ENCODE measurements around the gene REG3A.

REG3A gene

DNA sequence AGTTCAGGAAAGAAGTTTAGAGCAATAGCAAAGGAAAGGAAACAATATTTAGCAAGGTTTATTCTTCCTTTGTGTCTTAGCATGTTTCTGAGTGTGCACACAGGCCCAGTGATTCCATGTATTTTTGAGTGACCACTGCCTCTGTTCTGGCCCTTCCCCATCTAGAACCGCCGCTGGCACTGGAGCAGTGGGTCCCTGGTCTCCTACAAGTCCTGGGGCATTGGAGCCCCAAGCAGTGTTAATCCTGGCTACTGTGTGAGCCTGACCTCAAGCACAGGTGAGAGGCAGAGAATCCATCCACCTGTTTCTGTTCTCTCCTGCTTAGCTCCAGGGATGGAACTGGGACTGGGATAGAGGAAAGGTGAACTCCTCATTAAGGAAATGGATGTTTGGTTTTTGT, 36.9 kb downstream of the REG3A start:
- no peak for DNase-seq (ENCODE audit: low read depth in 2 of 3, low spot score in 1 of 3)

DNA sequence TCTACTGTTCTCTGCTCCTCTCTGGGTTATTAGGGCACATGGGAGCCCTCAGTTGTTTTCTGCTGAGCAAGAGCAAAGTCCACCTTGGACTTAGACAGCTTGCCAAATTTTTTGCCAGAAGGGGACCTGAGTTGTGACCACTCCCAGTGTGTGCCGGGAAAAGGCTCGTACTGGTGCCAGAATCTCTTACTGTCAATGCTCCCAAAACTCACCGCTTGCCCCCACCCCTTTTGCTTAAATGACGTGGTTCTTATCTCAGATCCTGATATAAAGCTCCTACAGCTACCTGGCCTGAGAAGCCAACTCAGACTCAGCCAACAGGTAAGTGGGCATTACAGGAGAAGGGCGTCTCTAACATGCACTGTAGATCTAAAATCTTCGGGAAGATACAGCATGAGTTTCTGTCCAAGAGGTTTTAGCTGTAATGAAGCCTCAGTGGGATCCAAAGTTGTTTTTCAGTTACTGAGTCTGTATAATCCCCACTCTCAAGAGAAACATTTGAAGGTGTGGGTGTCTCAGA, 39.3 kb downstream of the REG3A start, which contains the start of gene REG1A:
Gene REG1A, plus strand, starts transcription at position 295 of the 520 bp plus-strand sequence. CDS start 374 bp downstream, outside the sequence.
- DNase-seq (ENCODE audit: low read depth in 2 of 3, low spot score in 1 of 3): no peak

DNA sequence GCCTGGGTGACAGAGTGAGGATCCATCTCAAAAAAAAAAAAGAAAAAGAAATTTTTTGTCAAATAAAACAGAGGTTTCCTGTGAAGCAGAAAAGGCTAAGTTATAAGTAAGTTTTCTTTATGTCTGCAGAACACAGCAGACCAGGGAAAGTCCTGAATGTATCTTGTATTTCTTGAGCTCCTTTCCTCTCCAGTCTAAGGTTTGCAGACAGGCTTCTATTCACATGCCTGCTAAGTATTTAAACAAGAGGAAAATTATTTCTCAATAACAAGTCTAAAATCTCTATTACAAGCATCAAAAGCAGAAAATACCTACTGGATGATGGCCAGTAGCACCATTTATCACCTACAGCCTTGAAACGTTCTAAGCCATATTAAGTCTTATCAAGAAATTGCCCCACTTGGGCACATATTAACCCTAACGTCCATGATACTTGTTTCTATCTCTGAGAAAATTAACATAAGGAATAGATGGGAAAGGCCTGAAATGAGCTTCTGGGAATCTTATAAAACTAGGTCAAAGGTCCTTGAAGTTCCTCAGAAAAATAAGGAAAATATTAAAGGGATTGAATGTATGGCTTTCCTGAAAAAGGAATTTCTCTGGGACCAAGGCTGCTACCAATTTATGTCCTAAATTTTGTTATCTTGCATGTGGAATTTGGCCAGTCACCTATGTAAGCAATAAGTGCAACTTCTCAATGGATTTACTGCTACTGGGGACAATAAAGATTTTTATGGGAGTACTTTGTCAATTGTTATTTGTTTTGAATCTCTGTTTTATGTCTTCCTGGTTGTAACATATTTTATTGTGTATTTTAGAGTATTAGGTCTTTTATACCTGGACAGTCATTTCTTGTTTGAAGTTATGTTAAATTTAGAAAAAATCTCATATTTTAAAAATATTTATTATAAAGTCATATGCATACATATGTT, 42.3 kb downstream of the REG3A start:
- no peak for DNase-seq (ENCODE audit: low read depth in 2 of 3, low spot score in 1 of 3)

DNA sequence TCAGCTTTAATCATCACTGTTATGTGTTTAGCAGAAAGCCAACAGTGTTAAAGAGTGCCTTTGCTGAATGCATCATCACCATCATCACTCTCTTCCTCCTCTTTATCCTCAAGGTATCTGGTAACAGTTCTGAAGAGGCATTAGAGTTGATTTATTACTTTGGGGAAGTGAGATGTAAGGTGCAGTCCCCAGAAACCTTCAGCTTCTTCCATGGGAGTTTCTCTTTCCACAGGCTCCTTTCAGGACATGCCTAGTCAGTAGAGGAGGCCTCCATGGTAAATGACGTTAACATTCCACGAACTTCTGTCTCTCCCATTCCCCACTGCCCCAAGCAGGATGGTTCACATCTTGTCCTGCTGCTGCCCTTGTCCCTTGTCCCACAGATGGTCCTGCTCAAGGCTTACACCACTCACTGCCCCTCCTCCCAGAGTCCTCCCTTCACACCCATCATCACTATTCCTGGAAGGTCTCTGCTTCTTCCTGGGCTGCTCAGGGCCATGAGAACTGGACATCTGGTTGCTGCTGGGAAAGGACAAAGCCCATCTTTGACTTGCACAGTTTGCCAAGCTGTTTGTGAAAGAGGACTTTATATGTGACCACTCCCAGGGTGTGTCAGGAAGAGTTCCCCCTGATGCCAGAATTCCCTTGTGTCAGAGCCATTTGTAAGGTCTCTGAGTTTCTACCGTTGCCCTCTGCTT, 44.6 kb downstream of the REG3A start:
- no peak for DNase-seq (ENCODE audit: low read depth in 2 of 3, low spot score in 1 of 3)

DNA sequence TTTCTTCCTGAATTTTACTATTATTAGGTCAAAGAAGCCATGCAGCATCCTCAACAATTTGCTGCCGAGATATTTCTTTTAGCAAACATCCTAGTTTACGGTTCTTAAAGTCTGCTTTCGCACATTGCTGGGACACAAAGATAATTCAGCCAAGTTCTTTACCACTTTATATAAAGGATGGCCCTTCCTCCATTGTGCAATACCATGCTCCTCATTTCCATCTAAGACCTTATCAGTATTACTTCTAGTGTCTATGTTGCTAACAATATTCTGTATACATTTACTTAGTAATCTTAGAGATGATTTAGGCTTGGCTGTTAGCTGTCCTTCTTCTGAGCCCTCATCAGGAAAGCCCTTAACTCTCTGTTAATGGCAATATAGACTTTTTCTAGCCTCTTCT, 47.3 kb downstream of the REG3A start:
- DNase-seq (ENCODE audit: low read depth in 2 of 3, low spot score in 1 of 3): no peak

Data from stimulated activated CD4-positive, alpha-beta T cell treated with anti-CD3 and anti-CD28 coated beads, Interleukin-12 subunit alpha, Interleukin-12 subunit beta, amount 100 ng/mL, for 48 hours (primary cell).